A549 (cell line): Measurements from ENCODE around the gene ZP1. TPM values are rescaled to one million over a fixed set of nuclear protein-coding genes. Genes with fewer than 3 reads are reported as not detected.

Experiments used
- ATAC-seq, 2 experiments: fragments of 200-7000 bp in 1 of 2; fragments of >200 bp in 1 of 2; cut with Nextera tagmentation in 1 of 2; cut with Tn5 transposase in 1 of 2; 3 replicates each; pipeline versions ENCODE4 v1.8.0 to v1.9.1; 2018 to 2020; ENCODE audit warnings: mild to moderate bottlenecking in 1 of 2, moderate library complexity in 1 of 2
- CTCF ChIA-PET: fragments of 300-600 bp; sonication (Branson Sonifier 250); formaldehyde crosslinking; extraction: SDS; loops from one replicate; lab custom pipeline; 2021; ENCODE audit warnings: antibody characterized with exemption, inconsistent platforms; lab: Yijun Ruan, JAX
- POLR2A ChIA-PET: fragments of 350-600 bp; formaldehyde crosslinking; extraction: SDS; loops from one replicate; lab custom pipeline; 2021; ENCODE audit warnings: antibody characterized with exemption, inconsistent platforms; lab: Yijun Ruan, JAX
- DNase-seq, 2 experiments: peaks; one replicate each; pipeline versions ENCODE4 v3.0.0 to v3.0.0-alpha.2; 2011 to 2016; ENCODE audit warnings: low read depth in 1 of 2, low spot score in 1 of 2
- FAIRE-seq: peaks from 2 replicates; lab custom pipeline; 2011; peaks lifted over from hg19 to GRCh38; lab: Jason Lieb, UNC
- H3K27ac ChIP-seq, 2 experiments: fragments of >200 bp; sonication (Bioruptor Twin); formaldehyde crosslinking; 3 replicates each; pipeline ENCODE4 v1.5.1; 2016 to 2017
- H3K4me1 ChIP-seq: fragments of >200 bp; sonication (Bioruptor Twin); formaldehyde crosslinking; 3 replicates; pipeline ENCODE4 v1.6.1; 2016
- H3K4me2 ChIP-seq: fragments of >200 bp; sonication (Bioruptor Twin); formaldehyde crosslinking; 3 replicates; pipeline ENCODE4 v1.6.1; 2016
- H3K4me3 ChIP-seq: fragments of >200 bp; sonication (Bioruptor Twin); formaldehyde crosslinking; 3 replicates; pipeline ENCODE4 v1.5.1; 2016
- H3K9me3 ChIP-seq: fragments of >200 bp; sonication (Bioruptor Twin); formaldehyde crosslinking; 3 replicates; pipeline ENCODE4 v1.6.1; 2016
- CBX2 ChIP-seq: fragments of 200-600 bp; sonication (generic); IDR thresholded peaks from 2 replicates; pipeline ENCODE4 v1.6.1; 2016; ENCODE audit warnings: low read depth, mild to moderate bottlenecking, borderline replicate concordance
- CEBPB ChIP-seq, 2 experiments: fragments of >200 bp in 1 of 2; sonication (Bioruptor Twin) in 1 of 2; formaldehyde crosslinking in 1 of 2; IDR thresholded peaks; 2 replicates each; pipeline ENCODE4 v1.6.1; 2012 to 2016
- EHMT2 ChIP-seq: fragments of 200-600 bp; sonication (generic); IDR thresholded peaks from 2 replicates; pipeline ENCODE4 v1.6.1; 2016; ENCODE audit warnings: antibody characterized with exemption, low read depth, mild to moderate bottlenecking, moderate library complexity
- ELK1 ChIP-seq: fragments of 150-350 bp; IDR thresholded peaks from 2 replicates; pipeline ENCODE4 v1.6.1; 2014; ENCODE audit warnings: low read depth, mild to moderate bottlenecking, low read length
- EP300 ChIP-seq, 2 experiments: fragments of >200 bp; sonication (Bioruptor Twin); formaldehyde crosslinking; IDR thresholded peaks; 2 replicates in 1 of 2; 3 replicates in 1 of 2; pipeline ENCODE4 v1.6.1; 2016 to 2017
- ESRRA ChIP-seq: fragments of 150-350 bp; IDR thresholded peaks from 2 replicates; pipeline ENCODE4 v1.6.1; 2014; ENCODE audit warnings: mild to moderate bottlenecking, low read length, borderline replicate concordance
- FOSB ChIP-seq: fragments of 250-450 bp; sonication (Bioruptor Pico); IDR thresholded peaks from 2 replicates; pipeline ENCODE4 v1.5.0; 2020; ENCODE audit warnings: mild to moderate bottlenecking, moderate library complexity
- GATA3 ChIP-seq: IDR thresholded peaks from 2 replicates; pipeline ENCODE4 v1.6.1; 2012; ENCODE audit warnings: borderline replicate concordance
- HES2 ChIP-seq: fragments of >200 bp; sonication (Bioruptor Twin); formaldehyde crosslinking; IDR thresholded peaks from 2 replicates; pipeline ENCODE4 v1.6.1; 2016
- HMGXB4 ChIP-seq: fragments of 250-450 bp; sonication (Bioruptor Pico); IDR thresholded peaks from 2 replicates; pipeline ENCODE4 v1.5.0; 2021; ENCODE audit warnings: mild to moderate bottlenecking, moderate library complexity, borderline replicate concordance
- HOXA7 ChIP-seq: fragments of 250-450 bp; sonication (Bioruptor Pico); IDR thresholded peaks from 2 replicates; pipeline ENCODE4 v1.5.0; 2020; ENCODE audit warnings: mild to moderate bottlenecking, moderate library complexity
- HOXB13 ChIP-seq: fragments of 250-450 bp; sonication (Bioruptor Pico); IDR thresholded peaks from 2 replicates; pipeline ENCODE4 v1.5.0; 2020; ENCODE audit warnings: low read depth, mild to moderate bottlenecking, moderate library complexity
- JUNB ChIP-seq: fragments of >200 bp; sonication (Bioruptor Twin); formaldehyde crosslinking; IDR thresholded peaks from 2 replicates; pipeline ENCODE4 v1.6.1; 2016
- MAFK ChIP-seq: fragments of 450-650 bp; IDR thresholded peaks from 2 replicates; pipeline ENCODE4 v1.6.1; 2014; ENCODE audit not compliant: partially characterized antibody
- MYC ChIP-seq: IDR thresholded peaks from 2 replicates; pipeline ENCODE4 v1.6.1; 2012; ENCODE audit warnings: mild to moderate bottlenecking, inconsistent platforms, low read length, improper control_type of control experiment, borderline replicate concordance
- NR3C1 ChIP-seq: fragments of >200 bp; sonication (Bioruptor Twin); formaldehyde crosslinking; IDR thresholded peaks from 3 replicates; pipeline ENCODE4 v1.6.1; 2017
- POLR2A ChIP-seq: IDR thresholded peaks from 2 replicates; pipeline ENCODE4 v1.6.1; 2012; ENCODE audit warnings: mild to moderate bottlenecking, low read length
- RAD21 ChIP-seq, 2 experiments: fragments of >200 bp in 1 of 2; sonication (Bioruptor Twin) in 1 of 2; formaldehyde crosslinking in 1 of 2; IDR thresholded peaks in 1 of 2; conservative IDR thresholded peaks in 1 of 2; 2 replicates in 1 of 2; 3 replicates in 1 of 2; pipeline ENCODE4 v1.6.1; 2012 to 2018; ENCODE audit warnings: inconsistent platforms in 1 of 2
- RCOR1 ChIP-seq: fragments of 150-350 bp; IDR thresholded peaks from 2 replicates; pipeline ENCODE4 v1.6.1; 2014; ENCODE audit warnings: antibody characterized with exemption, low read length, low read depth
- REST ChIP-seq: fragments of 200-600 bp; sonication (generic); IDR thresholded peaks from 2 replicates; pipeline ENCODE4 v1.6.1; 2016; ENCODE audit warnings: antibody characterized with exemption, mild to moderate bottlenecking, moderate library complexity
- RFX5 ChIP-seq: fragments of 450-650 bp; IDR thresholded peaks from 2 replicates; pipeline ENCODE4 v1.7.1; 2014; ENCODE audit warnings: antibody characterized with exemption, mild to moderate bottlenecking, moderate library complexity
- SREBF2 ChIP-seq: fragments of 450-650 bp; IDR thresholded peaks from 2 replicates; pipeline ENCODE4 v1.6.1; 2014; ENCODE audit warnings: mild to moderate bottlenecking, moderate library complexity
- ZC3H11A ChIP-seq: fragments of 450-650 bp; IDR thresholded peaks from 2 replicates; pipeline ENCODE4 v1.6.1; 2014; ENCODE audit warnings: antibody characterized with exemption, mild to moderate bottlenecking
- ZFP36 ChIP-seq: fragments of 450-650 bp; IDR thresholded peaks from 2 replicates; pipeline ENCODE4 v1.6.1; 2014; ENCODE audit warnings: borderline replicate concordance; ENCODE audit not compliant: partially characterized antibody
- ZNF302 ChIP-seq: fragments of 250-450 bp; sonication (Bioruptor Pico); IDR thresholded peaks from 2 replicates; pipeline ENCODE4 v1.9.0; 2021; ENCODE audit warnings: inconsistent platforms, mild to moderate bottlenecking, moderate library complexity
- WGBS: methylation state at CpG from one replicate; pipeline ENCODE4 v1.1.6; 2017; ENCODE audit errors: missing lambda C conversion rate; 5-methylcytosine and 5-hydroxymethylcytosine counted together
- polyA plus RNA-seq, 4 experiments: library from polyadenylated mRNA; depleted of rRNA in 3 of 4; stranded (reverse); fragments of >200 nt; fragmentation: RNase III in 1 of 4; extraction: RNeasy Plus Mini Kit Qiagen cat#74134 plus additional on column Dnase treatment in 1 of 4; gene quantifications; 2 replicates in 3 of 4; 3 replicates in 1 of 4; pipeline ENCODE4 v1.2.3, GENCODE V29; 2011 to 2017
- TF ChIP-seq, protein P1 (sequence below): fragments of 450-650 bp; IDR thresholded peaks from 2 replicates; pipeline ENCODE4 v1.6.1; 2014; ENCODE audit warnings: antibody characterized with exemption
- TF ChIP-seq, protein P2 (sequence below): fragments of >200 bp; sonication (Bioruptor Twin); formaldehyde crosslinking; IDR thresholded peaks from 3 replicates; pipeline ENCODE4 v1.5.1; 2016
- TF ChIP-seq, protein P3 (sequence below): fragments of >200 bp; sonication (Bioruptor Twin); formaldehyde crosslinking; IDR thresholded peaks from 3 replicates; pipeline ENCODE4 v1.6.1; 2016

Gene ZP1
- polyA plus RNA-seq, 2 of the 4 experiments (the other 2 are of a cell fraction), result 0.06 to 0.30 TPM

DNA sequence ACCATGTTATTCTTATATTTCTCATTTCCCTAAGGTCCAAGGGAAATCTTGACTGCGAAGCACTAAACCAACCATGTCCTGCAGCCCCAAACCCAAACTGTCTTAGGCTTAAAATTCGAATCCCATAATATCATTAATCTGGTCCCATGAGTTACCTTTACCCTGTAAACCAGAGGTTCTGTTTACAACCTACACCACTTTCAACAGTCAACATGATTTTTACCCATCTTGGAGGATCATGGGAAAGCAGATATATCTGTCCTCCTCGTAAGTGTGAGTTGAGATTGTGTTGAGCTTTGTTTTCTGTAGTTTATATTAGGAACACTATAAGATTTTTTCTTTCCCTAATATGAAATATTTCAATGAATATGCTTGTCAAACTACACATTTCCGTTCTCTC, 32.6 kb downstream of the ZP1 start:
- WGBS, result 51% methylated on average over 4 of the region's 4 CpGs
- FAIRE-seq, result no peak
- peaks cover 13% of the 10 kb centered on the region for H3K4me1 ChIP-seq
- H3K9me3 ChIP-seq, result no peaks in the 10 kb centered on the region
- ATAC-seq, result no peak
- H3K4me2 ChIP-seq, result no peak overlapping the region
- H3K27ac ChIP-seq, result no peak overlapping the region
- H3K4me3 ChIP-seq, result no peak overlapping the region
- no peak for DNase-seq
- ChIA-PET CTCF (interaction anchor here (0.6 to 12.7 kb wide), 33 partner anchors 9 to 483 kb away, joined by 3 to 153 read pairs (median 6); partner anchors contain the start of genes CCDC86, PTGDR2, TMEM109 and ZP1), POLR2A (no interaction called here)
- TF ChIP-seq ELK1 (no peak), RCOR1 (no peak), POLR2A (no peak), ZC3H11A (no peak), JUNB (no peak), HMGXB4 (no peak), FOSB (no peak), EHMT2 (no peak), EP300 (IDR thresholded peaks at IDR 0.05) (no peak), RFX5 (no peak), CBX2 (no peak), HOXB13 (no peak), HES2 (no peak), GATA3 (no peak), RAD21 (conservative IDR thresholded peaks at IDR 0.05 in 1 of 2, IDR thresholded peaks at IDR 0.05 in 1 of 2) (no peak), HOXA7 (CRISPR knock-in tag) (no peak), MAFK (no peak)

DNA sequence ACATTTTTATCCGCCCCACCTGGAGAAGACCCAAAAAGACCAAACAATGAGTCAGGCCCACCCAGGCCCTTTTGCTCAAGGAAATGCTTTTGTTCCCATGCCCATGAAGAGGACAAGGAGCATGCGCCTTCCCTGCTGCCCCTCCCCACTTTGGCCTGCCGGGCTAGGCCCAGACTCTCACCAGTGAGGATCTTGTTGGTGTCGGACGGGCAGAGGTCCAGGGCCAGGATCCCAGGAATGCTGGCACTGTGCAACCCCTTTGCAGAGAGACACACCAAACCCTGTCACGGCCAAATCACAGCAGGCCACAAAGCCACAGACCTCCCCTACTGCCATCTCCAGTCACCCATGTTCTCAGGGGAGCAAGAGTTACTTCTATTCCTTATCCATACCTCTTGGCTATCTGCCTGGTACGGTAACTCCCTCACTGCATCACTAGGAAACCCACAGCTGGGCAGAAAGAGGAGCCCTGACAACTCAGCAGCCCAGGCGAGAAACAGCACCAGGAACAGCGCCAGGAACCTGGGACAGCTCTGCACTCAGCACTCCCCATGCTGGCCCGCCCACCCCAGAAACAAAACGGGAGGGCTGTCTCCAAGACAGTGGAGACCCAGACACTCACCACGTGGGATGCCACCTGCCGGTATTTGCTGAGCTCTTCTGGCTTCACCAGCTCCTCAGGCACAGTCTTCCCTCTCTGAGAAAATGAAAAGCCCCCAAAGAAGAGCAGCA, 33.5 kb downstream of the ZP1 start:
- Histone ChIP-seq H3K27ac (no peak overlapping the region), H3K4me2 (no peak overlapping the region), H3K4me3 (no peak overlapping the region), H3K4me1 (peaks cover 16% of the 10 kb centered on the region), H3K9me3 (no peaks in the 10 kb centered on the region)
- no peak for ATAC-seq
- CTCF ChIA-PET, result interaction anchor here (1.2 to 12.7 kb wide), 12 partner anchors 8 to 228 kb away, joined by 3 to 153 read pairs (median 12); partner anchors contain the start of genes PTGDR2 and TMEM109
- 88% methylated on average over 10 of the region's 13 CpGs for WGBS
- FAIRE-seq, result no peak
- POLR2A ChIA-PET, result no interaction called here
- no peak for DNase-seq
- TF ChIP-seq ZNF302 (CRISPR knock-in tag), result no peak
- TF ChIP-seq, protein P1, sequence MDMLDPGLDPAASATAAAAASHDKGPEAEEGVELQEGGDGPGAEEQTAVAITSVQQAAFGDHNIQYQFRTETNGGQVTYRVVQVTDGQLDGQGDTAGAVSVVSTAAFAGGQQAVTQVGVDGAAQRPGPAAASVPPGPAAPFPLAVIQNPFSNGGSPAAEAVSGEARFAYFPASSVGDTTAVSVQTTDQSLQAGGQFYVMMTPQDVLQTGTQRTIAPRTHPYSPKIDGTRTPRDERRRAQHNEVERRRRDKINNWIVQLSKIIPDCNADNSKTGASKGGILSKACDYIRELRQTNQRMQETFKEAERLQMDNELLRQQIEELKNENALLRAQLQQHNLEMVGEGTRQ, result no peak
- TF ChIP-seq REST, result no peak
- TF ChIP-seq MYC, result no peak
- no peak for TF ChIP-seq CEBPB (IDR thresholded peaks at IDR 0.05)
- no peak for TF ChIP-seq NR3C1
- TF ChIP-seq ZFP36, result no peak
- no peak for TF ChIP-seq HOXA7 (CRISPR knock-in tag)
- TF ChIP-seq, protein P2, sequence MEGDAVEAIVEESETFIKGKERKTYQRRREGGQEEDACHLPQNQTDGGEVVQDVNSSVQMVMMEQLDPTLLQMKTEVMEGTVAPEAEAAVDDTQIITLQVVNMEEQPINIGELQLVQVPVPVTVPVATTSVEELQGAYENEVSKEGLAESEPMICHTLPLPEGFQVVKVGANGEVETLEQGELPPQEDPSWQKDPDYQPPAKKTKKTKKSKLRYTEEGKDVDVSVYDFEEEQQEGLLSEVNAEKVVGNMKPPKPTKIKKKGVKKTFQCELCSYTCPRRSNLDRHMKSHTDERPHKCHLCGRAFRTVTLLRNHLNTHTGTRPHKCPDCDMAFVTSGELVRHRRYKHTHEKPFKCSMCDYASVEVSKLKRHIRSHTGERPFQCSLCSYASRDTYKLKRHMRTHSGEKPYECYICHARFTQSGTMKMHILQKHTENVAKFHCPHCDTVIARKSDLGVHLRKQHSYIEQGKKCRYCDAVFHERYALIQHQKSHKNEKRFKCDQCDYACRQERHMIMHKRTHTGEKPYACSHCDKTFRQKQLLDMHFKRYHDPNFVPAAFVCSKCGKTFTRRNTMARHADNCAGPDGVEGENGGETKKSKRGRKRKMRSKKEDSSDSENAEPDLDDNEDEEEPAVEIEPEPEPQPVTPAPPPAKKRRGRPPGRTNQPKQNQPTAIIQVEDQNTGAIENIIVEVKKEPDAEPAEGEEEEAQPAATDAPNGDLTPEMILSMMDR, result no peak
- TF ChIP-seq, protein P3, sequence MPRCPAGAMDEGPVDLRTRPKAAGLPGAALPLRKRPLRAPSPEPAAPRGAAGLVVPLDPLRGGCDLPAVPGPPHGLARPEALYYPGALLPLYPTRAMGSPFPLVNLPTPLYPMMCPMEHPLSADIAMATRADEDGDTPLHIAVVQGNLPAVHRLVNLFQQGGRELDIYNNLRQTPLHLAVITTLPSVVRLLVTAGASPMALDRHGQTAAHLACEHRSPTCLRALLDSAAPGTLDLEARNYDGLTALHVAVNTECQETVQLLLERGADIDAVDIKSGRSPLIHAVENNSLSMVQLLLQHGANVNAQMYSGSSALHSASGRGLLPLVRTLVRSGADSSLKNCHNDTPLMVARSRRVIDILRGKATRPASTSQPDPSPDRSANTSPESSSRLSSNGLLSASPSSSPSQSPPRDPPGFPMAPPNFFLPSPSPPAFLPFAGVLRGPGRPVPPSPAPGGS, result no peak
- no peak for TF ChIP-seq SREBF2
- no peak for TF ChIP-seq ESRRA
